IMR-90 (cell line): Measurements from ENCODE around the gene STAMBPL1.

Experiments
- BHLHE40 ChIP-seq: fragments of 150-350 bp; IDR thresholded peaks from 2 replicates; pipeline ENCODE4 v1.6.1; 2016; ENCODE audit warnings: mild to moderate bottlenecking, low read depth, low read length
- CEBPB ChIP-seq: IDR thresholded peaks from 2 replicates; pipeline ENCODE4 v1.6.1; 2012; ENCODE audit warnings: low read depth, low read length, improper control_type of control experiment
- CTCF ChIP-seq: conservative IDR thresholded peaks from 2 replicates; pipeline ENCODE4 v1.5.1; 2012; ENCODE audit warnings: mild to moderate bottlenecking, low read depth, low read length, improper control_type of control experiment
- ELK1 ChIP-seq: fragments of 150-350 bp; IDR thresholded peaks from 2 replicates; pipeline ENCODE4 v1.6.1; 2016; ENCODE audit warnings: low read depth, mild to moderate bottlenecking, low read length, moderate library complexity, borderline replicate concordance
- FOS ChIP-seq: fragments of 150-350 bp; IDR thresholded peaks from 2 replicates; pipeline ENCODE4 v1.6.1; 2016; ENCODE audit warnings: low read depth, low read length
- MAFK ChIP-seq: IDR thresholded peaks from 2 replicates; pipeline ENCODE4 v1.6.1; 2012; ENCODE audit warnings: low read depth, low read length, improper control_type of control experiment
- POLR2A ChIP-seq: IDR thresholded peaks from 2 replicates; pipeline ENCODE4 v1.6.1; 2012; ENCODE audit warnings: mild to moderate bottlenecking, low read depth, low read length
- RAD21 ChIP-seq: IDR thresholded peaks from 2 replicates; pipeline ENCODE4 v1.6.1; 2012; ENCODE audit warnings: low read length, improper control_type of control experiment
- RCOR1 ChIP-seq: IDR thresholded peaks from 2 replicates; pipeline ENCODE4 v1.6.1; 2012; ENCODE audit warnings: mild to moderate bottlenecking, low read length, improper control_type of control experiment; ENCODE audit not compliant: insufficient replicate concordance
- RFX5 ChIP-seq: IDR thresholded peaks from 2 replicates; pipeline ENCODE4 v1.8.0; 2012; ENCODE audit warnings: low read depth, mild to moderate bottlenecking, low read length, moderate library complexity
- SMC3 ChIP-seq: fragments of 150-350 bp; IDR thresholded peaks from 2 replicates; pipeline ENCODE4 v1.6.1; 2016; ENCODE audit warnings: low read depth, mild to moderate bottlenecking, antibody characterized with exemption, low read length, moderate library complexity
- USF2 ChIP-seq: fragments of 150-350 bp; IDR thresholded peaks from 2 replicates; pipeline ENCODE4 v1.6.1; 2017; ENCODE audit warnings: mild to moderate bottlenecking, antibody characterized with exemption, low read length, low read depth

- TF ChIP-seq CTCF (no peak), ELK1 (no peak), SMC3 (no peak), POLR2A (no peak), RFX5 (no peak), USF2 (no peak), RCOR1 (no peak), BHLHE40 (no peak), CEBPB (no peak), RAD21 (no peak), FOS (no peak), MAFK (no peak)
Observed at GRCh38 chr10:88857831-88858230, 22.2 kb upstream of the STAMBPL1 start.
